IPS-15b (cell line): ENCODE results near the gene NEK11.

Source experiments
- H3K27me3 ChIP-seq: one replicate; pipeline ENCODE4 v1.6.1; 2013; ENCODE audit warnings: low read length; ENCODE audit not compliant: control insufficient read depth, insufficient read depth
- H3K36me3 ChIP-seq: one replicate; pipeline ENCODE4 v1.6.1; 2013; ENCODE audit warnings: low read length; ENCODE audit not compliant: control insufficient read depth, insufficient read depth
- H3K4me1 ChIP-seq: one replicate; pipeline ENCODE4 v1.6.1; 2013; ENCODE audit warnings: mild to moderate bottlenecking, low read length; ENCODE audit not compliant: control insufficient read depth, insufficient read depth
- H3K4me3 ChIP-seq: one replicate; pipeline ENCODE4 v1.5.1; 2013; ENCODE audit warnings: low read depth, low read length
- H3K9ac ChIP-seq: one replicate; pipeline ENCODE4 v1.6.1; 2013; ENCODE audit warnings: low read depth, mild to moderate bottlenecking, low read length
- H3K9me3 ChIP-seq: one replicate; pipeline ENCODE4 v1.6.1; 2013; ENCODE audit warnings: mild to moderate bottlenecking, low read length; ENCODE audit not compliant: control insufficient read depth, insufficient read depth

The NEK11 gene

GRCh38 chr3:131216801-131217200, 190.1 kb downstream of the NEK11 start:
- no peak overlapping the region for H3K9ac ChIP-seq
- no peaks in the 10 kb centered on the region for H3K27me3 ChIP-seq
- peaks cover 3% of the 10 kb centered on the region for H3K4me1 ChIP-seq
- no peaks in the 10 kb centered on the region for H3K9me3 ChIP-seq
- H3K36me3 ChIP-seq = no peaks in the 10 kb centered on the region
- H3K4me3 ChIP-seq = no peak overlapping the region

DNA sequence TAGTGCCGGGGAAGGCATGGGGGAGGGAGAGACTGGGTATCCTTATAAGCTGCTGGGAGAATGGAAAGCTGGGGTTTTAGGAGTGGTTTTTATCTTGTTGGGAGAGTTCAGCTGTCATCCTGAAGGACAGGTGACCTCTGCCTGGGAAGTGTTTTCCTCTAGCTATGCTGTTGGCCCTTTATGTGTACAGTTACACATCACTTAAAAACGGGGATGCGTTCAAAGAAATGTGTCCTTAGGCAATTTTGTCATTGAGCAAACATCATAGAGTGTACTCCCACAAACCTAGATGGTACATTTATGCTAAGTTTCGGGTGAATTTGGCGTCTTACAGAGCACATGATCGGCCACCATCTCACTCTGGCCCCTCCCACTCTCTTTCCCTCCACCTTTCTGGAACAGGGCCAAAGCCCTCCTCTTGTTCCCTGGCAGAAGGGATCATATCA, 190.6 kb downstream of the NEK11 start:
- Histone ChIP-seq H3K4me3 (no peak overlapping the region), H3K9ac (no peak overlapping the region), H3K27me3 (no peaks in the 10 kb centered on the region), H3K9me3 (no peaks in the 10 kb centered on the region), H3K4me1 (peaks cover 3% of the 10 kb centered on the region), H3K36me3 (no peaks in the 10 kb centered on the region)

DNA sequence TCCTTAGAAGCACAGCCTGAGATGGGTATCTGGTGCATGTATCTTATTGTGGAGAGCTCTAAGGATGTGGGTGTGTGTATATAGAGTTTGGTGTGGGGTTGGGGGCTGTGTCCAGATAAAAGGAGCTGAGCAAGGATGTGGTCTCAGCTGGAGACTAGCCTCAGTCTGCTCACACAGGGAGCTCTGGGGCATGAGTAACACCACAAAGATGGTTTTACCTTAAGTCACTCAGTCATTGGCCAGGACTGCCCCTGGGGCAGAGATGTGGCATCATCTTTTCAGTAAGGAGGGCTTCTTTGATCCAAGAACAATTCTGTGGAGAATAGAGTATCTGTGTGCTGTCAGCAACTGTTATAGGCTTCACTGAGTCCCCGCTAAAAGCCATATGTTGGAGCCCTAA, 191.5 kb downstream of the NEK11 start:
- Histone ChIP-seq H3K4me3 (no peak overlapping the region), H3K9ac (no peak overlapping the region), H3K36me3 (no peaks in the 10 kb centered on the region)

DNA sequence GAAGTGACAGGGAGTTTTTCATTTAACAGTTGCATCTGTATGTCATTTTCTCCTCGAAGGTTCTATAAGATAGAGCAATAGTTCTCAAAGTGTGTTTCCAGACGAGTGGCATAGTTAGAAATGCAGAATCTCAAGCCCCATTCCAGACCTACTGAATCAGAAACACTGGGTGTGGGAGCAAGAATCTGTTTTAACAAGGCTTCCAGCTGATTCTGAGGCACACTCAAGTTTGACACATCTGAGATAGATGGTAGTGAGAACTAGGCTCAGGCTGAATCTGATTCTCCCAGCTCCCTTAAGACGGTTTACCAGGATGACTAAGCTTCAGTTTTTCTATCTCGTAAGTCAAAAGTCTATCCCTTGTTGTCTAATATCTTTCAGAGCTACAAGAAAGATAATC, 195.1 kb downstream of the NEK11 start:
- Histone ChIP-seq H3K4me1 (peaks cover 3% of the 10 kb centered on the region), H3K9ac (no peak overlapping the region), H3K9me3 (no peaks in the 10 kb centered on the region), H3K36me3 (no peaks in the 10 kb centered on the region), H3K4me3 (no peak overlapping the region), H3K27me3 (no peaks in the 10 kb centered on the region)

More for the DNA sequence above, 191.5 kb downstream of the NEK11 start:
- Histone ChIP-seq H3K4me1 (peaks cover 3% of the 10 kb centered on the region), H3K27me3 (no peaks in the 10 kb centered on the region), H3K9me3 (no peaks in the 10 kb centered on the region)

GRCh38 chr3:131222599-131222998, 195.9 kb downstream of the NEK11 start:
- Histone ChIP-seq H3K9ac (no peak overlapping the region), H3K27me3 (no peaks in the 10 kb centered on the region)

GRCh38 chr3:131223373-131224289, 197.0 kb downstream of the NEK11 start:
- Histone ChIP-seq H3K27me3 (no peaks in the 10 kb centered on the region), H3K4me3 (no peak overlapping the region), H3K4me1 (no peaks in the 10 kb centered on the region), H3K9me3 (no peaks in the 10 kb centered on the region), H3K9ac (no peak overlapping the region), H3K36me3 (no peaks in the 10 kb centered on the region)

More at GRCh38 chr3:131222599-131222998, 195.9 kb downstream of the NEK11 start:
- no peaks in the 10 kb centered on the region for H3K4me1 ChIP-seq
- no peaks in the 10 kb centered on the region for H3K36me3 ChIP-seq
- H3K9me3 ChIP-seq = no peaks in the 10 kb centered on the region
- H3K4me3 ChIP-seq = no peak overlapping the region

- H3K9ac ChIP-seq = no peak overlapping the region
- H3K9me3 ChIP-seq = no peaks in the 10 kb centered on the region
- H3K4me3 ChIP-seq = no peak overlapping the region
- H3K36me3 ChIP-seq = no peaks in the 10 kb centered on the region
- no peaks in the 10 kb centered on the region for H3K4me1 ChIP-seq
- no peaks in the 10 kb centered on the region for H3K27me3 ChIP-seq
Measured at GRCh38 chr3:131224886-131225550, 198.3 kb downstream of the NEK11 start.

- Histone ChIP-seq H3K9me3 (no peaks in the 10 kb centered on the region), H3K4me3 (no peak overlapping the region), H3K4me1 (no peaks in the 10 kb centered on the region), H3K36me3 (no peaks in the 10 kb centered on the region), H3K27me3 (no peaks in the 10 kb centered on the region), H3K9ac (no peak overlapping the region)
Measured at GRCh38 chr3:131228522-131228921, 201.8 kb downstream of the NEK11 start.

- Histone ChIP-seq H3K9me3 (no peaks in the 10 kb centered on the region), H3K4me1 (no peaks in the 10 kb centered on the region), H3K9ac (no peak overlapping the region), H3K27me3 (no peaks in the 10 kb centered on the region), H3K4me3 (no peak overlapping the region), H3K36me3 (no peaks in the 10 kb centered on the region)
Measured at GRCh38 chr3:131231710-131232389, 205.2 kb downstream of the NEK11 start.

DNA sequence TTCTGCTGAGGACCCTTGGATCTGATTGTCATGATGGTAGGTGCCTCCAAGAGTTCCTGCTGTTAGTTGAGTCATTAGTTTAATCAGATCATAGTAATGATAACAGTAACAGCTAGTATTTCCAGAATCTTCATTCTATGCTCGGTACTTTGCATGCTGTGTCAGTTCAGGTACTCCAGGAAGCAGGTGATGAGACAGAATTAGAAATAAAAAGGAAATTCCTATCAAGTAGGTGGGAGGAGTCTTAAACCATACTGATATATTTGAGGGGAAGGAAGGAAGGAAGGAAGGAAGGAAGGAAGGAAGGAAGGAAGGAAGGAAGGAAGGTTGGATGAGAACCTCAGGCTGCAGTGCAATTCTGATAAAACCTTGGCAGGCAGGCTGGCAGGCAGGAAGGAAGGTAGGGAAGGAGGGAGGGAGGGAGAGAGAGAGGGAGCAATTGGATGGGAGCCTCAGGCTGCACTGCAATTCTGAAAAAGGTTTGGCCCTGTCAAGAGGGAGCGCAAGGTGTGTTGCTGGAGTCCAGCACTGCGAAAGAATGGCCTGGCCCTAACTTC, 206.1 kb downstream of the NEK11 start:
- H3K4me3 ChIP-seq = no peak overlapping the region
- no peaks in the 10 kb centered on the region for H3K4me1 ChIP-seq
- no peak overlapping the region for H3K9ac ChIP-seq
- no peaks in the 10 kb centered on the region for H3K36me3 ChIP-seq
- no peaks in the 10 kb centered on the region for H3K9me3 ChIP-seq
- H3K27me3 ChIP-seq = no peaks in the 10 kb centered on the region

DNA sequence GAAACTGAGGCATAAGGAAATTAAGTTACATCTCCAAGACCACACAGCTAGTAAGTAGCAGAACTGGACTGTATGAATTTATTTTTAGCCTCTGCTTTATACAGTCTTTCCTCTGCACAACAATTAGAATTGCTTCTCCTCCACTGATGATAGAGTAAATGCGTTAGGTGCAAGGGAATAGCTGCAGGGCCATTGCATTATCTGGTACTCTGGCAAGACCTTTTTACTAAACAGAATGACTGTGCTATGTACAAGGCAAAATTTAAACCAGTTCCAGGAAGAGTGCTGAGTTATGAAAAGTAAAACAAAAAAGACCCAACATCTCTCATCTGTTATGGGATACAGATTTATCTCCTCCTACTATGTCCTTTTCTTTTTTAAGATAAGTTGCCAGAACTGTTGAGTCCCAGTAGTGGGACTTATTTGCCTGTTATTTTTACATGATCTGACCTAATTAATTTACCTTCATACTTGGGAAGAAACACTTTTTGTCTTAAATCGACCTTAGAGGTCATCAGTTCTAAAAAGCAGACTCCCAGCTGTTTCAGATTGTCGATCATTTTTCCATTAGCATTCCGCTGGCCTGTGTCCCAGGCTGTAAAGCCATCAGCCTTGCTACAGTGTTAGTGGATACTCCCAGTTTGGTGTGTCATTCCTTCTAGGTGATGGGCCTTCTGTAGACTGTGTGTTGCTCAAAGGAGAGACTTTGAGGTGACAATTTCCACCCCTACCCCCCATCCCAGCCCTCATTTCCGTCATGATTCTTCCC, 207.4 kb downstream of the NEK11 start:
- Histone ChIP-seq H3K9me3 (no peaks in the 10 kb centered on the region), H3K4me3 (no peak overlapping the region)

More for the DNA sequence above, 207.4 kb downstream of the NEK11 start:
- Histone ChIP-seq H3K9ac (no peak overlapping the region), H3K4me1 (no peaks in the 10 kb centered on the region), H3K27me3 (no peaks in the 10 kb centered on the region), H3K36me3 (no peaks in the 10 kb centered on the region)
